ENCODE measurements around the gene TNFAIP6.

TNFAIP6 gene

DNA sequence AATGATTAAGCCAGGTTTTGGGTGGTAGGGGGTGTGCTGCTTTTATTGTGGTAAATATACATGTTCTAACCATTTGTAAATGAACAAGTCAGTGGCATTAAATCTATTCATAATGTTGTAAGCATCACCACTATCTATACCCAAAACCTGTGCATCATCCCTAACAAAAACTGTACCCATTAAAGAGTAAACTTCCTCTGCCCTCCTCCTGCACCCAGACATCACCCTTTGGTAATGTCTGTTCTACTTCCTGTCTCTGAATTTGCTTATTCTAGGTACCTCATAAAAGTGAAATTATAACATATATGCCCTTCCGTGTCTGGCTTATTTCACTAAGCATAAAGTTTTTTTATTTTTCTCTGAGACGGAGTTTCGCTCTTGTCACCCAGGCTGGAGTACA, 66.4 kb downstream of the TNFAIP6 start:
- DNase-seq: no peak

Data from NCI-H524 (cell line).